Thyroid gland (tissue), 4 donors: Measurements from ENCODE around the gene MITF. TPM values are rescaled to one million over a fixed set of nuclear protein-coding genes. Genes with fewer than 3 reads are reported as not detected.

Source experiments
- DNase-seq, 2 donors: peaks; one replicate each; pipeline ENCODE4 v3.0.0-alpha.2; 2019
- H3K27ac ChIP-seq, 3 donors: fragments of 200-600 bp; sonication (generic); 1 replicate in 2 of 3; 2 replicates in 1 of 3; pipeline ENCODE4 v1.5.1; 2016 to 2019; ENCODE audit warnings: mild to moderate bottlenecking in 1 of 3, moderate library complexity in 1 of 3
- H3K27me3 ChIP-seq: fragments of 200-600 bp; sonication (generic); one replicate; pipeline ENCODE4 v1.5.1; 2019
- H3K36me3 ChIP-seq, 2 donors: fragments of 200-600 bp; sonication (generic); one replicate each; pipeline ENCODE4 v1.5.1; 2016 to 2019
- H3K4me1 ChIP-seq, 2 donors: fragments of 200-600 bp; sonication (generic); one replicate each; pipeline ENCODE4 v1.5.1; 2017 to 2019
- H3K4me3 ChIP-seq, 3 donors: fragments of 200-600 bp; sonication (generic); replicated peaks in 1 of 3; 1 replicate in 2 of 3; 2 replicates in 1 of 3; pipeline ENCODE4 v1.5.1; 2016; ENCODE audit warnings: mild to moderate bottlenecking in 1 of 3
- H3K9me3 ChIP-seq: fragments of 200-600 bp; sonication (generic); one replicate; pipeline ENCODE4 v1.5.1; 2017
- POLR2A ChIP-seq, 2 donors: fragments of 450-650 bp; IDR thresholded peaks; one replicate each; pipeline ENCODE4 v1.6.1; 2017; ENCODE audit warnings: antibody characterized with exemption in 2 of 2, mild to moderate bottlenecking in 2 of 2, moderate library complexity in 1 of 2
- WGBS, 2 donors: methylation state at CpG; one replicate each; pipeline ENCODE4 v1.1.5; 2017; 5-methylcytosine and 5-hydroxymethylcytosine counted together
- intact Hi-C: fragments of 100-400 bp; cut with DNase I; formaldehyde crosslinking; loops from one replicate; pipeline ENCODE4 v1.15.1; 2023
- total RNA-seq, 4 donors: library from RNA; depleted of rRNA; stranded (reverse); fragments of >200 nt; gene quantifications; one replicate each; pipeline ENCODE4 v1.2.3, GENCODE V29; 2016
- TF ChIP-seq, protein P1 (sequence below), 6 experiments: fragments of 200-600 bp in 3 of 6; fragments of 450-650 bp in 3 of 6; sonication (generic) in 3 of 6; IDR thresholded peaks; one replicate each; pipeline ENCODE4 v1.5.1; 2016 to 2019; ENCODE audit warnings: antibody characterized with exemption in 6 of 6, mild to moderate bottlenecking in 2 of 6, inconsistent platforms in 1 of 6, moderate library complexity in 1 of 6

Gene MITF
- total RNA-seq, 4 donors from 2014 or later: 22.4 to 52.1 (median 26.4) TPM

DNA sequence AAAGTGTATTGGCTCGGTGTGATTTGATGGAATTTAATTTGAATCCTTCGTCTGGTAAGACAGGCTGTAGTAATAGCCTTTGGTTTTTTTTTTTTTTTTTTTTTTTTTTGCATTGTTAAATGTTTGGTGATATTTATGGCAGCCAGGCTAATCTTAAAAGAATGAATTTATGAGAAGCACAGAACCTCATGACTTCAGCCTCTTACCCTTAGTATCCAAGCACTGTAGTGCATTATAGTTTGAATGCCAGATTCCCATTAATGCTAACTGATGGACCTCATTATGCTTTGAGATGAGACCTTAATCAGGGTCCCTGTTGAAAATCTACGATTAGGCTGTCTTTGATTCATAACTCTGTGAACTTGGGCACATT is 149.7 kb downstream of the MITF start:
- WGBS, 2 donors: 95 to 100% methylated on average over 3 of the region's 3 CpGs
- DNase-seq: no peak
- no peak overlapping the region for H3K4me3 ChIP-seq

GRCh38 chr3:69890084-69890483 is 150.8 kb downstream of the MITF start:
- no peak for DNase-seq
- WGBS, 2 donors: 94 to 98% methylated on average over 4 of the region's 4 CpGs
- peaks cover 0 to 7% of the 10 kb centered on the region in 2 donors for H3K4me1 ChIP-seq
- H3K27me3 ChIP-seq: no peaks in the 10 kb centered on the region
- no peak overlapping the region for H3K4me3 ChIP-seq
- no peaks in the 10 kb centered on the region for H3K36me3 ChIP-seq
- no peak for TF ChIP-seq POLR2A (IDR thresholded peaks at IDR 0.05)
- no peak overlapping the region for H3K27ac ChIP-seq
- no peaks in the 10 kb centered on the region for H3K9me3 ChIP-seq
- intact Hi-C loops: no loop called here

More for the DNA sequence above, 149.7 kb downstream of the MITF start:
- TF ChIP-seq POLR2A (IDR thresholded peaks at IDR 0.05): no peak
- TF ChIP-seq, protein P1, sequence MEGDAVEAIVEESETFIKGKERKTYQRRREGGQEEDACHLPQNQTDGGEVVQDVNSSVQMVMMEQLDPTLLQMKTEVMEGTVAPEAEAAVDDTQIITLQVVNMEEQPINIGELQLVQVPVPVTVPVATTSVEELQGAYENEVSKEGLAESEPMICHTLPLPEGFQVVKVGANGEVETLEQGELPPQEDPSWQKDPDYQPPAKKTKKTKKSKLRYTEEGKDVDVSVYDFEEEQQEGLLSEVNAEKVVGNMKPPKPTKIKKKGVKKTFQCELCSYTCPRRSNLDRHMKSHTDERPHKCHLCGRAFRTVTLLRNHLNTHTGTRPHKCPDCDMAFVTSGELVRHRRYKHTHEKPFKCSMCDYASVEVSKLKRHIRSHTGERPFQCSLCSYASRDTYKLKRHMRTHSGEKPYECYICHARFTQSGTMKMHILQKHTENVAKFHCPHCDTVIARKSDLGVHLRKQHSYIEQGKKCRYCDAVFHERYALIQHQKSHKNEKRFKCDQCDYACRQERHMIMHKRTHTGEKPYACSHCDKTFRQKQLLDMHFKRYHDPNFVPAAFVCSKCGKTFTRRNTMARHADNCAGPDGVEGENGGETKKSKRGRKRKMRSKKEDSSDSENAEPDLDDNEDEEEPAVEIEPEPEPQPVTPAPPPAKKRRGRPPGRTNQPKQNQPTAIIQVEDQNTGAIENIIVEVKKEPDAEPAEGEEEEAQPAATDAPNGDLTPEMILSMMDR (IDR thresholded peaks at IDR 0.05): no peak
- H3K27me3 ChIP-seq: no peaks in the 10 kb centered on the region
- H3K27ac ChIP-seq: no peak overlapping the region
- peaks cover 0 to 3% of the 10 kb centered on the region in 2 donors for H3K4me1 ChIP-seq
- H3K9me3 ChIP-seq: no peaks in the 10 kb centered on the region
- no peaks in the 10 kb centered on the region for H3K36me3 ChIP-seq
- intact Hi-C loops: no loop called here

GRCh38 chr3:69890691-69891090 is 151.4 kb downstream of the MITF start:
- Histone ChIP-seq H3K9me3 (no peaks in the 10 kb centered on the region), H3K27ac (no peak overlapping the region), H3K27me3 (no peaks in the 10 kb centered on the region), H3K4me1 (peaks cover 0 to 7% of the 10 kb centered on the region in 2 donors), H3K36me3 (no peaks in the 10 kb centered on the region), H3K4me3 (no peak overlapping the region)
- WGBS, 2 donors: 90 to 96% methylated on average over 2 of the region's 2 CpGs
- DNase-seq: no peak
- intact Hi-C loops: no loop called here
- TF ChIP-seq POLR2A (IDR thresholded peaks at IDR 0.05): no peak
- TF ChIP-seq, protein P1 (IDR thresholded peaks at IDR 0.05): no peak

DNA sequence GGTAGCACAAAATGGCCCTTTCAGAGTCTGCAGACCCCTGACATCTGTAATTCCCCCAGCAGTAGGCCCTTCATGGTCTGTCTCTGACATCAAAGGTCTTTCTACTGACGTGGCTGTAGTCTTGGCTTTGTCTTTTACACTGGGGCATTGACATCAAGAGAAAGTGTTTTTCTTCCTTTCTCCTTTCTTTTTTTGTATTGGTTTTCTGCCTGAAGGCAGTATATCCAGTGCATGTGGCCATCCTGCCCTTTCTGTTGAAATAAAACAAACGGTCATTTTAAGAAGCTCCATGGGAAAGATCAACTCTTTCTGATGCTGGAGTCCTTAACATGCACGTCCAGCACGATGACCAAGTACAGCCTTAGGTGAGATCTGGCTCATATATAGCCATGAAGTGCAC is 153.4 kb downstream of the MITF start:
- H3K27me3 ChIP-seq: no peaks in the 10 kb centered on the region
- H3K9me3 ChIP-seq: no peaks in the 10 kb centered on the region
- no peak overlapping the region for H3K27ac ChIP-seq
- no peak overlapping the region for H3K4me3 ChIP-seq
- intact Hi-C loops: no loop called here
- H3K36me3 ChIP-seq: no peaks in the 10 kb centered on the region
- peaks cover 0 to 7% of the 10 kb centered on the region in 2 donors for H3K4me1 ChIP-seq
- WGBS, 2 donors: 90 to 93% methylated on average over 4 of the region's 4 CpGs
- TF ChIP-seq, protein P1 (IDR thresholded peaks at IDR 0.05): no peak
- TF ChIP-seq POLR2A (IDR thresholded peaks at IDR 0.05): no peak
- no peak for DNase-seq

- Histone ChIP-seq H3K4me1 (peaks cover 0 to 7% of the 10 kb centered on the region in 2 donors), H3K27me3 (no peaks in the 10 kb centered on the region)
- 83 to 87% methylated on average over 4 of the region's 4 CpGs for WGBS, 2 donors
Observed at GRCh38 chr3:69893274-69893673, 154.0 kb downstream of the MITF start.

More at GRCh38 chr3:69893274-69893673, 154.0 kb downstream of the MITF start:
- DNase-seq: no peak
- intact Hi-C loops: no loop called here
- Histone ChIP-seq H3K9me3 (no peaks in the 10 kb centered on the region), H3K4me3 (no peak overlapping the region), H3K27ac (no peak overlapping the region), H3K36me3 (no peaks in the 10 kb centered on the region)
- TF ChIP-seq, protein P1 (IDR thresholded peaks at IDR 0.05): no peak
- TF ChIP-seq POLR2A (IDR thresholded peaks at IDR 0.05): no peak
